HG03139 (cell line): ENCODE data around the gene RNF151.
"Not testable (repeated sequence)": the region's sequence is repeated elsewhere in the genome, so short reads cannot be mapped to it uniquely, and the experiment has no call there.

ENCODE experiments used
- ATAC-seq: cut with Tn5 transposase; IDR thresholded peaks from one replicate; pipeline ENCODE4 v1.9.1; 2021; ENCODE audit not compliant: unreplicated experiment

RNF151 gene

DNA sequence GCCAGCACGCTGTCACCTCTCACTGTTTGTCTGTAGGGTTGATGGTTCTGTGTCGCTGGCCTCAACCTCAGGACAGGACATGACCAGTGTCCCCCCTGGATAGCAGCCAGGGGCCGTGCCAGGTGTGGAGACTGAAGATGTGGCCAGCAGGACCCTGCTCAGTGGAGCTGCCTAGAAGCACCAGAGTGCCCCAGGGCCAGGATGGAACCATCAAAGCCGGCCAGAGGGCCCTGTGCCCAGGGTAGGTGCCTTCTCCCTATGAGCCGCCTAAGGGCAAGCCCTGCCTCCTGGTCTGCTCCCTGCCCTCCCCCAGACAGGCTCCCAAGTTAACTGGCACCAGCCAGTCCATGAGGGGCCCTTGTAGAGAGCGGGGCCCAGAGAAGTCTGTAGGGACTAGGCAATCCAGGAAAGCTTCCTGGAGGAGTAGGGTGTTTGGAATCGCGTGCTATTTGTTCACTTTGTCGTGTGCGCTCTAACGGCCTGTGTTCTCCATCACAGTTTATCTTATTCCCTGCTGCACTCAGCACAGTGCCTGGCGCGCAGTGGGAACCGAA is 7.9 kb upstream of the RNF151 start:
- ATAC-seq, result no peak

- ATAC-seq, result peak; percentile 45
Measured at GRCh38 chr16:1959269-1960039, 7.2 kb upstream of the RNF151 start, which contains the start of gene NDUFB10. NDUFB10 (plus strand) TSS chr16:1959538; CDS start chr16:1959625, 87 bp downstream.

DNA sequence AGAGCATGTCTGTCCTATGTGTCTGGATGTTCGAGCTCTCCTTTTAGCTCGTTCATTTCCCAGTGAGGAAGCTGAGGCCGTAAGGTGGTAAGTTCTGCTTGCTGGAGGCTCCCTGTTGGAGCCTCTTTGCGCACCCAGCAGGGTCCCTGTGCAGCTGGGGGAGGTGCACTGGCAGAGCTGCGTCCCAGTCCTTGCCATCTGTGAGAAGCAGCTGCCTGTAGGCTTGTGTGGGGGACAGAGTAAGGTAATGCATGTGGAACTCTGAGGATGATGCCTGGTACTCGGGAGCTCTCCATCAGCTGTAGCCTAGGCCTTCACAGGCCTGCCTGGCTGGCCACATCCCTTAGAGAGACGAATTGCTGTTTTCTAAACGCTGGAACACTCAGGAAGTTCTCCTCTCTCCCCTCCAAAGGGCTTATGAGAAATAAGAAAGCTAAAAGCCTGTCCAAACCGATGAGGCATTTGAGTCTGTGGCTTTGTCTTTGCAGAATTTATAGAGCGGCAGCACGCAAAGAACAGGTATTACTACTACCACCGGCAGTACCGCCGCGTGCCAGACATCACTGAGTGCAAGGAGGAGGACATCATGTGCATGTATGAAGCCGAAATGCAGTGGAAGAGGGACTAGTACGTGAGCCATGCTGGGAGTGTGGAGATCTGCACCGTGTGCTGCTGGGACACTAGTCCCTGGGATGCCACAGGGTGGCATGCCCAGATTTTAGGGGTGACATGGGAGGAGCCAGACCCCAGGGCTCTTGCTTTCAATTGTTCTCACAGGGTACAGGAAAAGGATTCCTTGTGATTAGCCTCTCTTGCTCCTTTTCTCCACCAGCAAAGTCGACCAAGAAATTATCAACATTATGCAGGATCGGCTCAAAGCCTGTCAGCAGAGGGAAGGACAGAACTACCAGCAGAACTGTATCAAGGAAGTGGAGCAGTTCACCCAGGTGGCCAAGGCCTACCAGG is 5.7 kb upstream of the RNF151 start:
- no peak for ATAC-seq

DNA sequence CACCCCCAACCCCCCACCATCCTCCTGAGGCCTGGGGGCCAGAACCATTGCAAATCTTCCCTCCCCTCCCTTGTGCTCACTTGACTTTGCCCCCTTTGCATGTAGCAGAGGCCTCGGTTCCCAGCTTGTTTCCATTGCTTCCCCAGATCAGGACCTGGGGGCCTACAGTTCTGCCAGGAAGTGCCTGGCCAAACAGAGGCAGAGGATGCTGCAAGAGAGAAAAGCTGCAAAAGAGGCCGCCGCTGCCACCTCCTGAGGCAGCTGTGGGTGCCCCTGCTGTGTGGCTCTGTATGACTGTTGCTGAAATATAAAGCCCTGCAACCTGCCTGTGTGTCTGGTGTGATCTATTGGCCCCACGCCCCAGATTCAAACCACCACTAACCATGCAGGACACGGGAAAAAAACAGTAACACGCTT is 5.0 kb upstream of the RNF151 start:
- no peak for ATAC-seq

DNA sequence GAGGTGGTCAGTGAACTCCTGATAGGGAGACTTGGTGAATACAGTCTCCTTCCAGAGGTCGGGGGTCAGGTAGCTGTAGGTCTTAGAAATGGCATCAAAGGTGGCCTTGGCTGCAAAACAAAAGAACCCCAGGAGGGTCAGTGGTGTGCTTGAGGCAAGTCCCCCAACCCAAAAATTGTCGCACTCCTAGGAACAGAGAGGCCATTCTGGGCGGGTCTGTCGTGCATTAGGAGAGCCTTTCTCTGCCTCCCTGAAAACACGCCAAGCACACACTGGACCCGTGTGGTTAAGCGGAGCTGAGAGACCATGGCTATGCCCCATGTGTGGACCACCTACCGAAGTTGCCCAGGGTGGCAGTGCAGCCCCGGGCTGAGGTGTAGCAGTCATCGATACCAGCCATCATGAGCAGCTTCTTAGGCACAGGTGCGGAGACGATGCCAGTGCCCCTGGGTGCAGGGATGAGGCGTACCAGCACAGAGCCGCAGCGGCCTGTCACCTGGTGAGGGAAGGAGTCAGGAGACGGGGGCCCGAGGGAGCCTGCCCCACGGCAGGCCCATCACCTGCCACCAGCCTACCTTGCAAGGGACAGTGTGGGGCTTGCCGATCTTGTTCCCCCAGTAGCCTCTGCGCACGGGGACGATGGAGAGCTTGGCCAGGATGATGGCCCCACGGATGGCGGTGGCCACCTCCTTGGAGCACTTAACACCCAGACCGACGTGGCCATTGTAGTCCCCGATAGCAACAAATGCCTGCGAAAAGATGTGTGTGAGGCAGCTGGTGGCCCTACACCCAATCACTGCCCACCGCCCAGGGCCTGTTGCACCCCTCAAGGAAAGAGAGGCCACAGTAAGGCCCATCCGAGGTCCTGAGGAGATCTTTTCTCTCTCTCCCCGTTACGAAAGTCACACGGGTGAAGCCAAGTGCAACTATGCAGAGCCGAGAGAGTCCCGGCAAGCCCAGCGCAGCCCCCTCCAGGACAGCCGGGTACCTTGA is 4.2 kb upstream of the RNF151 start:
- not testable (repeated sequence) for ATAC-seq

DNA sequence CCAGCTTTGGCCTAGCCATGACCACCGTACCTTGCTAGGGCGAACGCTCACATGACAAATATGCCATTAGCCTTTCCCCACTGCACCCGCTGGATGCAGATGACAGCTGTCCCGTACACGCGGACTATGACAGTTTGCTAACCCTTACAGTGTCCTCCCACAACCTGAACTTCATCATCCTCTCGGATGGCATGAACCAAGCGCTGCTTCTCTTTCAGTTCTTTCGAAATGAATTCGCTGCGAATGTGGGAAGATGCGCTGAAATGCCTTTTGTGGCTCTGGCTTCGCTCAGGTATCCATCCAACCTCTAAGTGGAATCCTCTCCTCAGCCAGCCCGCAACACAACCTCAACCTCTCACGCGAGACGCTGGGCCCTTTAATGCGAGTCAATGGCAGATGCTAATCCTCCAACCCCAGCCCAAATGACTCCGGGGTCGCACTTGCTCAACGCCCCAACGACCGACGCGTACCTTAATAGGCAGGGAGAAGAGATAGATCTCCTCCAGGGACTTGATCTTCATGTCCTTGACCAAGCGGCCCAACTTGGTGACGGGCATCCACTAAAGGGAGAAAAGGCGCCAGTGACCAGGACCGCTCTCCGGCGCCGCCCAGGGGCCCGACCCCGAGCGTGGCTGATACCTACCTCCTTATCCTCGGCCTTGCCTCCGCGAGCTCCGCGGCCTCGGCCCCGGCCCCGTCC is 2.7 kb upstream of the RNF151 start:
- ATAC-seq, result no peak

DNA sequence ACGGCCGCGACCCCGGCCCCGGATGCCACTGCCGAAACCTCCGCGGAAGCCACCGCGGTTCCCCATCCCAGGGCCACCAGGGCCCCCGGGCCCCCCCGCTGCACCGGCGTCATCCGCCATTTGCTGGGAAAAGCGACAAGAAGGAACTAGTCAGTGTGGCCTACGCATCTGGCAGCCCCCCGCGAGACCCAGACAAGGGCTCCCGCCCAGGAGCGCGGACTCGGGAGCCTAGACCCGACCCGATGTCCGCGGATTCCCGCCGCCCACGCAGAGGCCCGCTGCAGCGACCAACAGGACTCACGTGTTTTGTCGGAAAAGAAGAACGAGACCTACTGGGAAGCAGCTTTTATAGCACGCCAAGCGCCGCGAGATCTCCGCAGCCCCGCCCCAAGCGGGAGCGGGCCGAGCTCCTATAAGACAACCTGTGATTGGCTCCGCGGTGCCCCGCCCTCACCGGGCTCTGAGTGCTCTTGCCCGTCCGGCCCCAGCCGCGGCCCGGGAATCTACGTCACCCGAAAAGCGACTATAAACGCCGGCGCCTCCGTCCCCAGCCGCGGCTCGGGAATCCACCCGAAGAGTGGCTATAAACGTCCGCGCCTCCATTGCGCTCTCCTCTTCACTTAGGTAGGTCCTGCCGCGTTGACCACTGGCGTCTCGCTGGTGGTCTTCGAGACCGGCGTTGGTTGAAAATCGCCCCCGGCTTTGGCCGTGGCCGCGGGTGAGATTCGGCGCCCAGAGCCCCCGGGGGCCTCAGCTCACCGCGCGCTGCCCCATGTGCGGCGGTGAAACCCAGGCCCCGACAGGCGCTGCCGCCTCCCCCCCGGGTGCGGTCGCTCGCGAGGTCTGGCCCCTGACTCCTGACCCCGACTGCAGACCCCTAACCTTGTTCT is 1.9 kb upstream of the RNF151 start, which contains the start of gene RPS2:
Gene RPS2 (minus strand): TSS at position 321 of the 890 bp plus-strand sequence. CDS start 201 bp downstream, at position 120.
- peak; percentile 85 for ATAC-seq

DNA sequence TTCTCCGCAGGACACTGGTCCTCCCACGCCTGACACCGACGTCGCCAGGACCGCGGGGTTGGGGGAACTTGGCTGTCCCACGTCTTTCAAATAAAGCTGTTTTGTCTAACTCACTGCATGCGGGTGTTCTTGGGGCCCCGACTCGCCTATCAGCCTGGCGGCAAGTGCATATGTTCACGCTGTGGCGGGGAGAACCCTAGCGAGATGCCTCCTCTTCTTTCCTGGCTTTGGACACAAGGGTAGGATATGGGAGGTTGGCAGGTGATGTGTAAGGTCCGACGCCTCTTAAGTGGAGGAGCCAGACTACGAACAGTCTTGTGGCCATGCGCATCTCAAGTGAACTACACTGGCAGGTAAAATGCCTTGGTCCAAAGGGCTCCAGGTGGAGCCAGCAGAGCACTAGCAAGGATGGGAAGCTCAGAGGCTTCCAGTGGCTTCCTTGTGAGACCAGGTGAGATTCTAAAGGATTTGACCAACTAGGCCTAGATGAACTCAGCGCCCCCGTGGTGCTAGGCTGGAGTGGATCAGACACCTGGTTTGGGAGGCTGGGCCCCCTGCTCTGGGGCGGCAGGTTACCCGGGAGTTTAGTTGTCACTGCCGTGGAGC is 1.2 kb upstream of the RNF151 start:
- no peak for ATAC-seq

DNA sequence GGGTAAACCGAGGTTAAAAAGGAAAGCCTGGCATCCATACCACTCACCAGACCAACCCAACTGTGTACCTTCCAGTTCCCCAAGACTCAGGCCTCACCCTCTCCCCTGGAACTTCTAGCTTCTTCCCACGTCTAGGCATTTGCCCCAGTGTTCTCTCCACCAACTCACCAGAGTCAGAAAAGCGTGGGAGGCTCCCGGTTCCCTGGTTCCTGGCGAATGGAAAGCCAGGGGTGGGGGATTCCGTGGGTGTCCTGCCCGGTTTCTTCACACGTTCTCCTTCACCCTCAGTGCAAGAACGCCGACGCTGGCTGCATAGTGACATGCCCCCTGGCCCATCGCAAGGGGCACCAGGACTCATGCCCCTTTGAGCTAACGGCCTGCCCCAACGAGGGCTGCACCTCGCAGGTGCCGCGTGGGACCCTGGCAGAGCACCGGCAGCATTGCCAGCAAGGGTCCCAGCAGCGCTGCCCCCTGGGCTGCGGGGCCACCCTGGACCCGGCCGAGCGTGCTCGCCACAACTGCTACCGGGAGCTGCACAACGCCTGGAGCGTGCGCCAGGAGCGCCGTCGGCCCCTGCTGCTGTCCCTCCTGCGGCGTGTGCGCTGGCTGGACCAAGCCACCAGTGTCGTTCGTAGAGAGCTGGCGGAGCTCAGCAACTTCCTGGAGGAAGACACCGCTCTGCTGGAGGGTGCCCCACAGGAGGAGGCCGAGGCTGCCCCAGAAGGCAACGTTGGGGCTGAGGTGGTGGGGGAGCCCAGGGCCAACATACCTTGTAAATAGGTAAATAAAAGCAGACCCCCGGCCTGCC is 1.7 kb downstream of the RNF151 start:
- no peak for ATAC-seq

DNA sequence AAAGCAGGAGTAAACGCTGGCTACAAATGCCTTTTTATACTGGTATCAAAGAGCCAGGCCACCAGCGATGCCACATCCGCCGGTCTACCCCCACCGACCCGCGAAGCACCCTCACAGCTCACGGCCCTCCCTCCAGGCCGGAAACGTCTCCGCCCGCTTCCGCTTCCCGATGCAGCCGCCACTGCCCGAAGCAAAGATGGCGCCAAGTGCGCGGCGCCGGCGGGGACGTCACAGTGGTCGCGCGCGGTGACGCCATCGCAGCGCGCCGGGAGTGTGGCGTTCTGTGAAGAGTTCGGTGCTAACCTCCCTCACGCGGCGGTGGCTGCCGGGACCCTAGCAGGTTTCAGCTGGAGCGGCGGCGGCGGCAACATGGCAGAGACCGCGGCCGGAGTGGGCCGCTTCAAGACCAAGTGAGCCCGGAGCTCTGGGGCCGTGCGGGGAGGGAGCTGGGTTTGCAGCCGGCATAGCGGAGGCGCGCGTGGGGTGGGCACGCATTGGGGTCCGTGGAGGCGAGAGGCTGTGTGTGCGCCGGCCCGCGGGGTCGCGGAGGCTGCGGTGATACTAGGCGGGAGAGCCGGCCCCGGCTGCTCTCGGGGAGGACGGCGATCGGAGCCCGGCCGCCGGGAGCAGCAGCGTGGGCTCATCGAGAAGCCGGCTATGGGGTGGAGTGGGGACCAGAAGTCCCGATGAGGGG is 5.3 kb downstream of the RNF151 start, which contains the start of gene TBL3:
Gene TBL3 (plus strand): TSS at position 258 of the 694 bp plus-strand sequence. CDS start 112 bp downstream, at position 370.
- ATAC-seq, result peak; percentile 80

- ATAC-seq, result no peak
Measured at GRCh38 chr16:1972490-1972877, 5.8 kb downstream of the RNF151 start.

DNA sequence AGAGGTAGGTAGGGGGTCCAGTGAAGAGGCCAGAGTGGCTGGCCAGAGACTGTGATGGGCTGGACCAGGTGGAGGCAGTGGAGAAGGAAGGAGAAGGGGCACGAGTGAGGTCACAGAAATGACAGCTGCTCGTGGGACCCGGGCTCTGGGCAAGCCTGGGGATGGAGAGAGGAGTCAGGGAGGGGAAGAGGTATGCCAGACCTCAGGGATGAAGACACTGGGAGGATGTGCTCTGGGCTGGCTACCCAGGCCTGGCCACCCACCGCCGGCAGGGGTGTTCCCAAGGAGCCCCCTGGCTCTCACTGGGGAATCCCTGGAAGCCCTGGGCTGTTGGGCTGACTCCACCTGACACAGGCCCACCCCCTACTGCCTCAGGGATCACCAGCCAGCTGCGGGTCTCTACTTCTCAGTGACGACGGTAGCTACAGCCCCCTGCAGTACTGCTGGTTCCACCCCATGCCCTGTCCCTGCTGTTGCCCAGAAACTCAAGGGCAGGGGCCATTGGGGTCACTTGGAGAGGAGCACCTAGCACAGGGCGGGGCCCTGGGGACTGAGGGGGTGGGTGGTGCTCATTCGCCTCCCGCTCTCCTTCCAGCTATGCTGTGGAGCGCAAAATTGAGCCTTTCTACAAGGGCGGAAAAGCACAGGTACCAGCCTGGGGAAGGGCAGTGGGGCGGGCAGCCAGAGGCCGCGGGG is 7.0 kb downstream of the RNF151 start:
- ATAC-seq, result no peak

DNA sequence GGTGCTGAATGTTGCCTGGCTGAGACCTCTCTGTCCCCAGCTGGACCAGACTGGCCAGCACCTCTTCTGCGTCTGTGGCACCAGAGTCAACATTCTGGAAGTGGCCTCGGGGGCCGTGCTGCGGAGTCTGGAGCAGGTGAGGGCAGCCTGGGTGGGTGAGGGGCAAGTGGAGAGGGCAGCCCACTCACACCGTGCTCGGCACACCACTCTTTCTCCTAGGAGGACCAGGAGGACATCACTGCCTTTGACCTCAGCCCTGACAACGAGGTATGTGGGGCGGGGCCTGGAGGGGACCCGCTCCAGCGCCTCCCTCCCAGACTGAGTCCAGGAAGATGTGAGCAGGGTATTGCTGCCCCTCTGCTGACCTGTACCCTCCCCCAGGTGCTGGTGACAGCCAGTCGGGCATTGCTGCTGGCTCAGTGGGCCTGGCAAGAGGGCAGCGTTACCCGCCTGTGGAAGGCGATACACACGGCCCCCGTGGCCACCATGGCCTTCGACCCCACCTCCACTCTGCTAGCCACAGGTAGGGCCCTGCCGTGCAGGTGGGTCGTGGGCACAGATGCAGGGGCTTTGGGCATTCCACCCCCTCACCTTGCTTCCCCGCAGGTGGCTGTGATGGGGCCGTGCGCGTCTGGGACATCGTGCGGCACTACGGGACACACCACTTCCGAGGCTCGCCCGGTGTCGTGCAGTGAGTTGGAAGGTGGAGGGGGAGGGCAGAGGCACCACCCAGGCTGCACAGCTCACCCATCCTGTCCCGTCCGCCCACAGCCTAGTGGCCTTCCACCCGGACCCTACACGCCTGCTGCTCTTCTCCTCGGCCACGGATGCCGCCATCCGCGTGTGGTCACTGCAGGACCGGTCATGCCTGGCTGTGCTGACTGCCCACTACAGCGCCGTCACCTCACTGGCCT is 7.8 kb downstream of the RNF151 start:
- ATAC-seq, result no peak

DNA sequence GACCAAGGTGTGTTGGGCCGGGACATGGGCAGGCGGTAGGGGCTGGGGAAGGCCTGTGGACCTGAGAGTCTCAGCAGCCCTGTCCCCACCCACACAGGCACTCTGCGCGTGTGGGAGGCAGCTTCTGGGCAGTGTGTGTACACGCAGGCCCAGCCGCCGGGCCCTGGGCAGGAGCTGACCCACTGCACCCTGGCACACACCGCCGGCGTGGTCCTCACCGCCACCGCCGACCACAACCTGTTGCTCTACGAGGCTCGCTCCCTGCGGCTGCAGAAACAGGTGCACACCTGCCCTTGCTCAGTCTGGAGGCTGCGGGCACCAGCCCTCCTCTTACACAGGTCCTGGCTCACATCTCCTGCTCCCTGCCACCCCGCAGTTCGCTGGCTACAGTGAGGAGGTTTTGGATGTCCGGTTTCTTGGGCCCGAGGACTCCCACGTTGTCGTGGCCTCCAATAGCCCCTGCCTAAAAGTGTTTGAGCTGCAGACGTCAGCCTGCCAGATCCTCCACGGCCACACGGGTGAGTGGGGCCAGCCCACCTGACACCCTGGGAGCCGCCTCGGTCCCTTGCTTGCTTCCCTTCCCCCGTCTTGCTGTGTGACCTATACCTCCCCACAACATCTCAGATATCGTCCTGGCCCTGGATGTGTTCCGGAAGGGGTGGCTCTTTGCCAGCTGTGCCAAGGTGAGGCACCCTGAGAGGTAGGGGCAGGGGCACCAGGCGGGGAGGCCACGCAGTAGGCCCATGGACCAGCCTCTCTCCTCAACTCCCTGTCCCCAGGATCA is 9.0 kb downstream of the RNF151 start:
- no peak for ATAC-seq
